Esophagus squamous epithelium (tissue), 4 donors: ENCODE results near the gene PIN1.

Experiments
- POLR2A ChIP-seq, 4 donors: fragments of 450-650 bp; IDR thresholded peaks; one replicate each; pipeline ENCODE4 v1.6.1; 2017; ENCODE audit warnings: antibody characterized with exemption in 4 of 4, mild to moderate bottlenecking in 4 of 4, moderate library complexity in 3 of 4
- TF ChIP-seq, protein P1 (sequence below), 6 experiments: fragments of 450-650 bp in 4 of 6; fragments of 200-600 bp in 2 of 6; sonication (generic) in 2 of 6; IDR thresholded peaks; one replicate each; pipeline ENCODE4 v1.5.1; 2016 to 2019; ENCODE audit warnings: antibody characterized with exemption in 6 of 6, mild to moderate bottlenecking in 4 of 6, moderate library complexity in 4 of 6

DNA sequence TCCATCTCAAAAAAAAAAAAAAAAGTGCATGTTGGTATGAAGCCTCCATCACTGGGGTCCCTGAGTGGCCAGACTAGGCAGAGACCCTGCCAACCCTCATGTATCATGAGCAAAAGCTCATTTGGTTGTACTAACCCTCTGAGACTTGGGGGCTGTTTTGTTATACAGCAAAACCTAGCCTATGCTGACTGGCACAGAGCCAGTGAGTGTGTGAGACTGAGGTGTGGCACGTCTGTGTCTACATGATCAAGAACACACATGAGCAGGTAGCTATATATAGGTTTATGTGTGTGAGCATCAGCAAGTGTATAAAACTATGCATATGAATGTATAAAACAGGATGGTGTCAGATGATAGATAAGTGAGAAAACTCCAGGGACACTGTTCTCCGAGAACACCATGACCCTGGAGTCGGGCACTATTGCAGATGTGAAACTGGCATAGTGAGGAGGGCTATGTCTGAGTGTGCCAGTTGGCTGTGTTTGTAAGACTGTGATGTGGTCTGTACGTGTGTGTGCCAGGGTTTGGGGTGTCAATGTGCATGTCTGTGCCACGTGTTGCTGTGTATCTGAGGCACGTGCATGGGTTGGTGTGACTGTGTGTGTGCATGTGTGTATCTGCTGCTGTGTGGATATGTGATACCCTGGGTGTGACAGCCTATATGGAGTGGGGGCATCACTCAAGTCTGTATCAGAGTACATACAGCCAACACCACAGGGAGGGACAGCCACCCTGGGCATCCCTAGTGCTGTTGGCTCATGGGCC lies 56.7 kb downstream of the PIN1 start:
- TF ChIP-seq, protein P1, sequence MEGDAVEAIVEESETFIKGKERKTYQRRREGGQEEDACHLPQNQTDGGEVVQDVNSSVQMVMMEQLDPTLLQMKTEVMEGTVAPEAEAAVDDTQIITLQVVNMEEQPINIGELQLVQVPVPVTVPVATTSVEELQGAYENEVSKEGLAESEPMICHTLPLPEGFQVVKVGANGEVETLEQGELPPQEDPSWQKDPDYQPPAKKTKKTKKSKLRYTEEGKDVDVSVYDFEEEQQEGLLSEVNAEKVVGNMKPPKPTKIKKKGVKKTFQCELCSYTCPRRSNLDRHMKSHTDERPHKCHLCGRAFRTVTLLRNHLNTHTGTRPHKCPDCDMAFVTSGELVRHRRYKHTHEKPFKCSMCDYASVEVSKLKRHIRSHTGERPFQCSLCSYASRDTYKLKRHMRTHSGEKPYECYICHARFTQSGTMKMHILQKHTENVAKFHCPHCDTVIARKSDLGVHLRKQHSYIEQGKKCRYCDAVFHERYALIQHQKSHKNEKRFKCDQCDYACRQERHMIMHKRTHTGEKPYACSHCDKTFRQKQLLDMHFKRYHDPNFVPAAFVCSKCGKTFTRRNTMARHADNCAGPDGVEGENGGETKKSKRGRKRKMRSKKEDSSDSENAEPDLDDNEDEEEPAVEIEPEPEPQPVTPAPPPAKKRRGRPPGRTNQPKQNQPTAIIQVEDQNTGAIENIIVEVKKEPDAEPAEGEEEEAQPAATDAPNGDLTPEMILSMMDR (IDR thresholded peaks at IDR 0.05) = no peak
- no peak for TF ChIP-seq POLR2A (IDR thresholded peaks at IDR 0.05)
